Stimulated activated CD4-positive, alpha-beta T cell treated with anti-CD3 and anti-CD28 coated beads, Interleukin-1b, Interleukin-23, amount 100 ng/mL, for 1 hour (primary cell): ENCODE measurements around the gene GFOD1.
"Not testable (repeated sequence)": the region's sequence is repeated elsewhere in the genome, so short reads cannot be mapped to it uniquely, and the experiment has no call there.

Experiments used
- DNase-seq, 2 donors: peaks; one replicate each; pipeline ENCODE4 v3.0.0-alpha.2; 2020; ENCODE audit warnings: low read depth in 2 of 2

Gene GFOD1

DNA sequence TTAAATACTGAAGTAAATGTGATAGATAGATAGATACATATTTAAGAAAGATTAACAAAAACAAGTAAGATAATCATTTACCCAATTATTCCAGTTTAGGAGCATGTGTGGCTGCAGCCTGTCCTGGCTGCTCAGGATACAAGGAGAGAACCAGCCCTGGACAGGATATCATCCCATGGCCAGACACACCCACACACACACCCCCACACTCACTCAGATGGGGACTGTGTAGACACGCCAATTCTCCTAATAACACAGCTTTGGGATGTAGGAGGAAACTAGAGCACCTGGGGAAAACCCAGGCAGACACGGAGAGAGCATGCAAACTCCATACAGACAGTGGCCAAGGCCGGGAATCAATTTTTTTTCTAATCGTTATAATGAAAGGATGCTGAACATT is 45.6 kb downstream of the GFOD1 start:
- DNase-seq, result no peak

DNA sequence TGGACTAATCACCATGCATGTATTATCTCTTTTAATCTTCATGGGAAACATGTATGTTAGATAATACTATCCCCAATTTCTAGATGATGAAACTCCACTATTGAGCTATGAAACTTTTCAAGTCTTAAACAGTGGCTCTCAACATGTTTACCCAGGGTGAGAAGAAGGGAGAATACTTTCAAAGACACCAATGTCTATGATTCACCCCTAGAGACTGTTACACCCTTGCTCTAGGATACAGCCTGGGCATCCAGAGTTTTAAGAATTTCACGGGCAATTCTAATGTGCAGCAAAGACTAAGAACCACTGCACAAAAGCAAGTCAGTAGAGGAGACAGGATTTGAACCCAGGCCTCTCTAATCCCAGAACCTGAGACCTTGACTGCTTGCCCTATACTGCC is 47.8 kb downstream of the GFOD1 start:
- DNase-seq, result no peak

DNA sequence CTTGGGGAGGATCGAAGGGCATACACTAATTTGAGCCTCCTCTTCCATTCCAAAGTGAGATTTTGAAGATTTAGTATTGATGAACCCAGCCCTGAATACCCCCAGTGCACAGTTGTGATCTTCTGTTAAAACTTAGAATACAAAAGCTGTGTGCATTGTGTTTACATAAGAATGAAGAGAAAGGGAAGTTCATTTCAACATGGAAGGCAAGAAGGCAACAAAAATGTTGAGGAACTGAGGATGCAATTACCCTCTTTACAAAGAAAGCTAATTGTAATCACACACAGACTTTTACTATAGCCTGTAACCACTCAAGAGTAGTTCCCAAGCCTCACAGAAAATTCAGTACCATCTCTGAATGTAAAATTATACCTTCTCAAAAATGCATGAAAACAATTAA is 49.3 kb downstream of the GFOD1 start:
- DNase-seq, result no peak

DNA sequence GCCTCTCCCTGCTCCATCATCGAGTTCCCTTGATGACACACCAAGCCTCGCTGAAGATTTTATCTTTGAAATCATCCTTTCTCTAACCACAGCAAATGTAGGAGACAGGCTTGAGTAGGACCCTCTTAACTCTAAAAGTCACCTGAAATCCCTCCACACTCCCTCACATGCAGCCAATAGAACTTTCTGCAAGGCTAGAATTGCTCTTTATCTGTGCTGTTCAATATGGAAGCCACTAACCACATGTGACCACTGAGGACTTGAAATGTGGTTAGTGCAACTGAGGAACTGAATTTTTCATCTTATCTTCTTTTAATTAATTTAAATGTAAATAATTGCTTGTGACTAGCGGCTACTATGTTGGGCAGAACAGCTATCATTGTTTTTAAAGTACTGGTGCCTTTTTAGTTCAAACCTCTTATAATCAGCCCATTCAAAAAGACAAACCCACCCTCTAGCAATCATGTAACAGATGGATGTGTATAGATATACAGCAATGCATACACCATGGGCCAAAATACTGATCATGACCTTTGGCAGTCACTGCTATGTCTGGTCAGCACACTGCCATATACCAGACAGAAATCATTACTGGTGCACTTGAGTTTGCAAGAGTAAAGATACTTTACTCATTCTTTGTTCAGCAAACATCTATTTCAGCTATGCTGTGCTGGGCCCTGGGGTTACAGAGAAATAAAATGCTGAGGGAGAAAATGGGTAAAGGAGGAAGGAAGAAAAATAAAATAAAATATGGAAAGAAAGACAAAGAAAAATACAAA is 50.0 kb downstream of the GFOD1 start:
- DNase-seq, result no peak

DNA sequence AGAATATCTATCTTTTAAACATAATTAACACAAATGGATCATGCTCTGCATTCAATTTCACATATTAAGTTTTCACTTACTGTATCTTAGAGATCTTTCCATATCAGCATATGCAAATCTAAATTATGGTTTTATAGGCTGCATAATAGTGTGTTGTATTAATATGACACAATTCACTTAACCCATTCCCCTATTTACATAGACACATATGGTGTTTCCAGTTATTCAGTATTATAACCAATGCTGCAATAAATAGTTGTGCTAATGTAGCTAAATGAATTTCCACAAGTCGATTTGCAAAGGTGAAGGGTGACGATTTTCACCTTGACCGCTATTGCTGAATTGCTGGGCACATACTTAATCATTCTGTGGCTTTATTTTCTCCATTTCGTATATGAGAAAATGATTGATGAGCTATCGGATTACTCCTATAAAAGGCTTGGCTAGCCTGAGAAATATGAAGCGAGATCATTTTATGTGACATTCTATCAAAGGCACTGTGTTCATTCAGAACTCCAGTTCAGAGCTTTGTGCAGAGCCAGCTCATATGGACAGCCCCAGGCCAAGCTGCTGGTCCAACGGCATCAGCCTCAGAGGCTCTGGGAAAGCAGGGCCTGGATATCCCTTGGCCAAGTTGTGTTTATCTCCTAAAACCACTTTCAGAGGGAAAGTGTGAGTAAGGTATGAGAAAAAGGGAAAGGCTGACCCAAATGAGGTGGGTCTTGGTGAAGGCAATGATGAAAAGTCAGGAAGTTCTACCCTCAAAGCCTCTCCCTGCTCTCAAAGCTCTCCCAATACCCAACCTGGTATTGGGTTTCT is 50.8 kb downstream of the GFOD1 start:
- DNase-seq, result no peak

DNA sequence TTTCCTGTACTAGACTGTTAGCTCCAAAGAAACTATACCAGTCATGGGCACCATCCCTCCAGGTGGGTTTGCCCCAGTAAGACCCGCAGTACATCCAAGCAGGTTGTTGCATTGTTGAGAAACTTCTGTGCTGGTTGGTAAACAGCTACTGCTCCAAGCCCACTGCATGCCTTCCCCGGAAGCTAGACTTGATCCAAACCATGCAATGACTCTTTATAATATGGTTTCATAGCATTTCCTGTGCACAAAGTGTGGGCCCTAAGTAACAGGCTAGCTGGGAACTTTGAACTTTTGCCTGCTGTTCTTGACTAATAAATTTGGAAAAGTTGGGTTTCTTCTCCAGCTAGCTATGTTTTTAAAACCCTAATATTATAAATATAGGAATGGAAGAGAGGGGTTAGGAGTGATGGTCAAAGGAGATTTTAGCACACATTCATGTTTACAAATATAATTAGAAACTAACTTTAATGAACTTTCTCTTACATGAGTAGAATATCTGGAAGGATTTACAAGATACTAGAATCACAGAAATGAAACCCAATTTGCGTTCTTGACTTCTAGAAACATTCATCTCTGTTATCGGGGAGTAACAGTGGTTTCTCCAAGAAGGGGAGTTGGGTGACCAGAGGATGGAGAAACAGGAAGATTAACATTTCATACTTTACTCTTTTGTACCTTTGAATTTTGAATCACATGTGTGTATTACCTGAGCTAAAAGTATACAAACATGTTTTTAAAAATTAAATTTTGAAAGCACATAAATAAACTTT is 51.7 kb downstream of the GFOD1 start:
- DNase-seq, result no peak

DNA sequence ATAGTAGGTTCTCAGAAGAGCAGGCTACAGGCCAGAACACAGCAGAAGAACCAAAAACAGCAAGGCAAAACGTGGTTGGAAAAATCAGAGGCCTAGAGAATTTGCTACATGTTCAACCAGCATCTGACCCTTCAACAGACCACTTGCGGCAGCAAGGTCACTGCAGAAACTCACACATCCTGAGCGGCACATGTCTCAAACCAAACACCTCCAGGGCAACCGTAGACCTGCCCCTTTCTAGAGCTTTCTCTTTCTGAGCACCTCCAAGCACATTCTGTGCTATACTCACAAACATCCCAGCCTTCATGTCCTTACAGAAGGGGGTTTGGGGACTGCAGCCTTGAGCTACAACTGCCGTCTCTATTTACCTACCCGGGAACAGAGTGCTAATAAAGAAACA is 52.6 kb downstream of the GFOD1 start:
- DNase-seq, result no peak

DNA sequence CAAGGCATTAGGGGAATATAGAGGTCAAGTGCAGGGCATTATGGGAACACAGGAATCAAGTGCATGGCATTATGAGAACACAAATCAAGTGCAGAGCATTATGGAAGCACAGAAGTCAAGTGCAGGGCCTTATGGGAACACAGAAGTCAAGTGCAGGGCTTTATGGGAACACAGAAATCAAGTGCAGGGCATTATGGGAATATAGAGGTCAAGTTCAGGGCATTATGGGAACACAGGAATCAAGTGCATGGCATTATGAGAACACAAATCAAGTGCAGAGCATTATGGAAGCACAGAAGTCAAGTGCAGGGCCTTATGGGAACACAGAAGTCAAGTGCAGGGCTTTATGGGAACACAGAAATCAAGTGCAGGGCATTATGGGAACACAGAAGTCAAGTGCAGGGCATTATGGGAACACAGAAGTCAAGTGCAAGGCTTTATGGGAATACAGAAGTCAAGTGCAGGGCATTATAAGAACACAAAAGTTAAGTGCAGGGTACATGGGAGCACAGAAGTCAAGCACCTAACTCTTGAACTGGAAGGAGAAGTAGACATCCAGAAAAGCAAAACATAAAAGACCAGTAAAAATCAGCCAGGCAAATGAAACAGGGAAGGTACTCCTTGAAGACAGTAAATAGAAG is 53.1 kb downstream of the GFOD1 start:
- DNase-seq, result not testable (repeated sequence)

DNA sequence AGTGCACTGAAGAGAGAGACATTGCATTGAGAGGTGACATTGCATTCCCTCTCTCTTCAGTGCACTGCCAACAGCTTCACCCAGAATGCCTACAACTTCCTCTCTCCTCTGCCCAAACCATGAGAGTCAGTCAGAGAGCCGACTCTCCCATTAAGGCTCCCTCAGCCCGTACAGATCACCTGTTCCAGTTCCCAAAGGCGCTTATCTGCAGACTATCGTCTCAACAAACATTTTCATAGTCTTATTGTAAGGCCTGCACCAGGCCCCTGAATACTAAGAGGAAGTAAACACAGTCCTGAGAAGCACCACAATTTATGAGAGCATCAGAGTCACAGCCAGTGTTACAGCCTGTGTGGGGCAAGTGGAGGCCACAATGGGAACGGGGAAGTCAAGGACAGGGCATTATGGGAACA is 53.7 kb downstream of the GFOD1 start:
- no peak for DNase-seq

DNA sequence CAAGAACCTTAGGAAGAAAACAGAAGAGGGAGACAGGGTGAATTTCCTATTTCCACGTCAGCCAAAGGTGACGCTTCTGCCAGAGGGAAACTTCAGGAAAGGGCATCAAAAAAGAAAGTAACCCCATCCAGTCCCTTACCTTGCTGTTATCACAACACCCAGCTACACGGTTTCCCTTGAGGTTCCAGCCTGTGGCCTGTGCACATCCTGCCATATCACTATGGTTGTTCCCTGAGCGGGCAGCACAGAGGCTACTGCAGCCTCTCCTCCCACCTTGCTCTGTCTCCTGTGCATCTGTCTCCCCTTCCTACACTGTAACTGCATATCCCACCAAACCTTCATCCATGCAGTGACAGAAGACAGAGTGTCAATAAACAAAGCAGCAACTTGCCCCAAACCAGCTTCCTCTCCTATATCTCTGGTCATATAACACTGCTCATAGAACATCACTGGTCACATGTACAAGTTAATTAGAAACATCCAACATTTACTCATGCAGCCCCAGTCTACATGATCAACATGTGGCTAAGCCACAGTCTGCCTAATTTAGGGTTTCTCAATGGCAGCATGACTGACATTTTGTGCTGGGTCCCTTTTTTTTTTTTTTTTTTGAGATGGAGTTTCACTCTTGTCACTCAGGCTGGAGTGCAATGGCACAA is 54.7 kb downstream of the GFOD1 start:
- no peak for DNase-seq

DNA sequence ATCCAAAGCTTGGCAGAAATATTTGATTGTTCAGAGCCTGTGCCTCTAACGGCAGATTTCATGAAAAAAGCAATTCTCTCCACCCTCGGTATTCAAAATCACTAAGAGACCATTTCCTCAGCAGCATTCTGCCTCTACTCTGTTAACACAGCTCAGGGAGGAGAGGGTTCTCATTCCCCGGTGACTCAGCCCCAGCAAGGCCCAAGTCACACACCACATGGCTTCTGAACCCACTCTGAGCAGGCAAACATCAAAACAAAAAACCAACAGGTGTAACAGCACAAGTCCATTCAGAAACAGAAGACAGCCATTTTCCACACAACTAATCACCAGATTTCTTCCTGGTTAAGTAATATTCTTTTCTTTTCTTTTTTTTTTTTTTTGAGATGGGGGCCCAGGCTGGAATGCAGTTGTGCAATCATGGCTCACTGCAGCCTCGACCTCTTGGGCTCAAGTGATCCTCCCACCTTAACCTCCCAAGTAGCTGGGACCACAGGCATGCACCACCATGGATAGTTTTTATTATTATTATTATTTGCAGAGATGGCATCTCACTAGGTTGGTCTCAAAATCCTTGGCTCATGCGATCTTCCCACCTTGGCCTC is 55.4 kb downstream of the GFOD1 start:
- DNase-seq, result no peak

DNA sequence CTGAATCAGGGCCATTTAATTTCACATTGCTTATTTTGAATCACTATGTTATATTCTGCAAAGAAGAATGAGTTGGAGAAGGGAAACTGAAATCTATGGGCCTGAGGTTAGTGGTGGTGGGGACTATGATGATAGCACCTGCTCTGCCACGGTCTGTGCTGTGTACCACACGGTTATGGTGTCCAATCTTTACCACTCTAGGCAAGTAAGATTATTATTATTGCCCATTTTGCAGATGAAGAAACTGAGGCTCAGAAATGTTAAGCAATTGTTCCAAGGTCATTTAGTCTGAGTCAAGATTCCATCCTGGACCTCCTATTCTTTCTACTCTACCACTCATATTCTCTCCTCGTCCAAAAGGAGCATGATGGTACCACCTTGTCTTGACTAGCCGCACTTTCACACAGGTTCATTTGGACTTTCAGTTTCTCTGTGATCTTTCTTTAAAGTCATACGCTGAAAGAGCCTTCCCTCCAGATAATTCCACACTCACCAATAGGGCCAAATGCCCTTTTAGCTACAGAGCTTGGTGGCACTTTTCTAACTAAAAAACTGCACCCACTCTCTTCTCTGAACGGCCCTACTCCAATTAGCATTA is 56.2 kb downstream of the GFOD1 start:
- DNase-seq, result no peak

DNA sequence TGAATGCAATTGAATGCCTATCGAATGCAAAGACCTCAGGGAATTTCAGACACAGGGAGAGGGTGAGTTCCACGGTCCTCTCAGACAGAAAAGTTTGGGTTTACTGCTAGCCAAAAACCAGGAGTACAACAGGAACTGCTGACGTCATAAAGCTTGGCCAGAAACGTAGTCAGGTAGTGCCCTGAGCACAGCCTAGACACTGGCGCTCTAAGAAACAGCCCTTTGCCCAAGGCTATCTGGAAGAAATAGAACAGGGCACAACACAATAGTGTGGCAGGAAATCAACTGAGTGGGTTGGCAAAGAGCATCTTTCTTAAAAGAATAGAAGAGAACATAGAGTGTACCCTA is 58.0 kb downstream of the GFOD1 start:
- DNase-seq, result no peak

DNA sequence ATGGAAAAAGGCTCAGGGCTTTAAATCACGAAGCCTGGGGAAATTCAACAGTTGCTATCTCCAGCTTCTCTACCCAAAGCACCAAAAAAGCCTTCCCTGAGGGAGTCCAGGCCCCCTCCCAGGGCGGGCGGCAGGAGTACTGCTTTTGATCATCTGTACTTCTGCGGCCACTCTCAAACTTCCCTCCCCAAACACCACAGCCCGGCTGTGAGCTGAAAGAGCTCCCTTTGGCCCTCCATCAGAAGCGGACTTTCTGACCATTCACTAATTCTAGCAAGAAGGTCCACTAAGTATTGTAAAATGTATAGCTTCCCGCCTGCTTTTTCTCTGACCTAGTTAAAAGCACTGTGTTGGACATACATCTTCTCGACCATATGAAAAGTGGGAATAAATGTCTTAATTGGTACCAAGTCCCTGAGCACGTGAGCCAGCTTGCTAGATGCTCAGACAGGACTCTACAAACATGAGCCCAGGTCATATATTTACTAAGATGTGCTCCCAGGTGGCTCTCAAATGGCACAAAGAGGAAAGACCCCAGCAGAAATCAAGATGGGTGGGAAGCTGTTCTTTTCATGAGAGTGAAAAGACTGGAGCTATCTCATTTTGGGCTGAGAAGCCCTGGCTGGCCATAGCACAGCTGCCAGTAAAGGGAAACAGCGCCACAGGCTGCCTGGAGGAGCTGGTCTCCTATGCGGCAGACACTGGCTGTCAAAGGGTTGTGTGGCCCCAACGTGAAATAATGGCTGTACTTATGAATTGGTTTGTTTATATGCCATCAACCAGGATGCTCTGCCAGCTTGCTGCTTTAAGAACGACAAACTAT is 58.6 kb downstream of the GFOD1 start:
- no peak for DNase-seq

DNA sequence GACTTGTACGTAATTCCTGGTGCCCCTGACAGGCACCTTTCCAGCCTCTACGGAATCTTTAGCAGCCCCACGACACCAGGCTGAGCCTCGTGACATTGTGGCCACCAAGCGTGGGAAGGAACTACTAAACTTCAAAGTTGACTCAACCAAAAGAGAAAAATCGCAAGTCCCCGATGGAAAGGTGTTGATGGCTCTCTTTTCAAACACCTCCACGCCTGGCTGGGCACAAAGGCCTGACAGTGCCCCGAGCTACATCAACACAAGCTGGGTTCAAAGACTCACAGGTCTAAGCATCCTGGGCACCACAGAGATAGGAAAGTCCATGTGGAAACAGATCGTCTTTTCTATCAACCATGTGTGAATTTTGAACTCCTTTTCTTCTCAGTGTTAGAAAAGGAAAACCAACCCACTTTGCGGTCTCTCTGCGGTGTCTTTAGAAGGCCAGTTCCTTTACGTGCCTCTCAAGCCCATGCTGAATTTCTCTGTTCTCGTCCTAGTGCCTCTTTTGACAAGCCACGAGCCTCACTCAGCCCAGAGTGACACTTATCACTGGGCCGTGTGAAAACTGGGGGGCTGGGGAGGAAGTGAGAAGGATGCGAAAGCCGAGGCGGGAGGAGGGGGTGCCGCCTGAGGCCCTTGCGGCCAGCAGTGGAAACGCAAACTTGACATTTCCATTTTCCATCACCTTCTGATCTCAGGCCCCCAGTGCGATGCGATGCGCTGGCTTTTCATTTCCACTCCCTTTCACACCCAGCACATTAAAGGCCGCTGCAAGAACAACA is 59.4 kb downstream of the GFOD1 start:
- peak; percentile 34 to 35 for DNase-seq

DNA sequence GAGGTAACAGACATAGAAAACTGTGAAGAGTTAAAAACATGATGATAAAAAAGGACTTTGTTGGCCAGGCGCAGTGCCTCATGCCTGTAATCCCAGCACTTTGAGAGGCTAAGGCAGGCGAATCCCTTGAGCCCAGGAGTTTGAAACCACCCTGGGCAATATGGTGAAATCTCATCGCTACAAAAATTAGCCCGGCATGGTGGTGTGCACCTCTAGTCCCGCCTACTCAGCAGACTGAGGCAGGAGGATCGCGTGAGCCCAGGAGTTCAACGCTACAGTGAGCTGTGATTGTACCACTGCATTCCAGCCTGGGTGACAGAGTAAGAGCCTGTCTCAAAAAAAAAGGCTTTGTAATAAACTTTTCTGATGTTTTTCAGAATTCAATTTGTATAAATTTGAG is 60.1 kb downstream of the GFOD1 start:
- no peak for DNase-seq

DNA sequence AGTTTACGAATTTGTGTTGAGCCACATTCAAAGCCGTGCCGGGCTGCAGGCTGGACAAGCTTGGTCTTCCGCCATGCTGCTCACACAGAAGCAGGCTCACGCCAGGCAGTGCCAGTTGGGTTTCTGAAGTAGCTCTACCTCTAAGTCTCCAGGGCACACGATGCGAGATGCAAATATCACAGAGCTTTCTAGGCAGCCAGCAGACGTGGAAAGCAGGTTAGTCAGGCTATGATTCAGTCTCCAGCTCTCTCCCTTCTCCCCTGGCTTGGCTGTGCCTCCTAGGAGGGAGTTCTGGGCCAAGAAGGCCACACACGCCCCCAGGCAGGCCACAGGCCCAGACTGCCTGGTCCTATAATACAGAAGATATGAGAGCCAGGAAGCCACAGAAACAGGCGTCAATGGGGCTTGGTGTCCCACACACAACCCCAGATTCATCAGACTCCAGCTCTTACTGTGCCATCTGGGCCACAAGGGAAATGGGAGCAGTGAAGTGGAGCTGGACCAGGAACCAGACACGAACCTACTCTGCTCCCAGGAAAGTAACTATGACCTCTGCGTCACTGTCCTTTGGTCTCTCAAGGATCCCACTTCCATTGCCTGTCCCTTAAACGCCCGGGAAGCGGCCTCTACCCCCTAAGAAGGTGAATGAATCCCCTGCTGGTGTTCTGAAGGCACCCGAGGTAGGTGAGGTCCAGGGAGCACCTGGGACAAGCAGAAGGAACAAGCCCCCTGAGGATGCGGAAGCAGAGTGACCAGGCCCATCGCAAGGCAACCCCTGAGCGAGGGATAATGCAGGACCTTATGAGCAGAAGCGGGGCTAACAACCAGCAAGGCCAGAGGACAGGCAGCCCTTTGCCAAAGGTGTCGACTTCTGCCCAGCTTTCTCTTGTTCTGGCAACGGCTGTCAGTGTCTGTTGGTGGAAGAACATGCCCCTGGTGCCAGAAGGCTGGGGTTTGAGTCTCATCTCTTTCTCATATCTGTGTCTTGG is 61.2 kb downstream of the GFOD1 start:
- no peak for DNase-seq
